Occipital lobe (tissue), 2 donors: ENCODE results near the gene ZNF638. TPM values are rescaled to one million over a fixed set of nuclear protein-coding genes. Genes with fewer than 3 reads are reported as not detected.
A peak's percentile ranks its signal among the peaks of the same experiment; 100 is the strongest.

Source experiments
- DNase-seq: peaks from one replicate; lab custom pipeline; 2025; lab: John Stamatoyannopoulos, UW
- total RNA-seq: library from RNA; depleted of rRNA; stranded (reverse); fragments of >200 nt; gene quantifications from one replicate; pipeline ENCODE4 v1.2.3, GENCODE V29; 2014

Gene ZNF638
- total RNA-seq, 1 donor from 2014 or later: 399 TPM

DNA sequence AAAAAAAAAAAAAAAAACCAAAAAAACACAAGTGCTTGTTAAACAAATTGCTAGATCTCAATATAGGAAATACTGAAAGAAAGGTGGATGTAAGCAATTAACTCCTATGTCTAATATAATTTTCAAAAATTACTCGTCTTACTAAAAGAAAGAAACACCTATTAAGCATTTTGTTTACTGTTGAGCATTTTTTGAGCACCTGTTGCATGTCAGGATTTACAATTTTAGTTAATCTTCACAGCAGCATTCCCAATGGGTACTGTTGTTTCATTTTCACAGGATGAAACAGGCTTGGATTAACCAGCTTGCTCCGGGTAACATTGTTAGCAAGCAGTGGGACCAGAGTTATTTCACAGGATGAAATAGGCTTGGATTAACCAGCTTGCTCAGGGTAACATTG, 4.8 kb downstream of the ZNF638 start:
- DNase-seq: no peak

DNA sequence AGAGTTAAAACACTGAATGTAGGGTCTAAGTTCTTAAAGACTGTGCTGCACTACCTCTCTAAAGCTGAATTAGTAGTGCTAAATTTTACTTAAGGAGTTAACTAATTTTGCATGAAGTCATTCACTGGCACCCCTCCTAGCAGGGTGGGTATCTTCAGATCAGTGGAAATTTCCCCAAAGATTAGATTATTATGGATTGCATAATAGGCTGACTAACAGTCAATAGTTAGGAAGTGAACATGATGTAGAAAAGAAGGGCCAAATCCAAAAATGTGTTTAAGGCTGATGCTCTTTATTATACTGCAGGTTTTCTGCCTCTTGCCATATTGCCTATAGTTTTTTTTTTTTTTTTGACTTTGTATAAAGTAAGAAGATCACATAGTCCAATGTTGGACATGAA, 5.2 kb downstream of the ZNF638 start:
- no peak for DNase-seq

DNA sequence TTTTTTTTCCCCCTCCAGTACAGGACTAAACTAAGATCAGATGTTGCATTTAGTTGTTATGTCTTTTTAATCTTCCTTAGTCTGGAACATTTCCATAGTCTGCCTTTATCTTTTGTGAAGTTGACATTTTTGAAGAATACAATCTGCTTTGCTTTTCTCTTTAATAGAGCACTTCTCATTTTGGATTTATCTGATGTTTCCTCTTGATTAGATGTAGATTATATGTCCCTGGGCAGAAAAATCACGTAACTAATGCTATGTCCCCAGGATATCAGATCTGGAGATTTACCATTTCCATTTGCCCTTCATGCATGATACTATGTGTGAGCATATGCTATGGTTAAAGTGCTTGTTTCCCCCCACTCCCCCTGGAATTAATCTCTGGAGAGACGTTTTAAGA, 6.2 kb downstream of the ZNF638 start:
- DNase-seq: no peak

DNA sequence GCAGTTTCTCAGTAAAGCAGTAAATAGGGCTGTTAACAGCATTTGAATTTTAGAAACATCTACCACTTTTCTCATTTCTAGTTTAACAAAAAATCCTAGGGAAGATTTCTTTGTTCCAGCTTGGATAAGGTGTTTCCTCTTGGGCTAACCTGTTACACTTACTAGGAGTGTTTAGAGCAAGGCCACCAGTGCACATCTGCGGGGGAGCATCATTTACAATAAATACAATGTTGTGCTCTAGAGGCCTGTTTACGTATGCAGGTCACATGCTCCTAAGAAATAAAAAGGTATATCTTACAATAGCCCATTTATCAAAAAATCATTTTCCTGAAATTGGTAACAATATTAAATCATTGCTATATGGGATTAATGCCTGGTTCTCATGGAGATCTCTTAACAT, 8.1 kb downstream of the ZNF638 start:
- DNase-seq: no peak

DNA sequence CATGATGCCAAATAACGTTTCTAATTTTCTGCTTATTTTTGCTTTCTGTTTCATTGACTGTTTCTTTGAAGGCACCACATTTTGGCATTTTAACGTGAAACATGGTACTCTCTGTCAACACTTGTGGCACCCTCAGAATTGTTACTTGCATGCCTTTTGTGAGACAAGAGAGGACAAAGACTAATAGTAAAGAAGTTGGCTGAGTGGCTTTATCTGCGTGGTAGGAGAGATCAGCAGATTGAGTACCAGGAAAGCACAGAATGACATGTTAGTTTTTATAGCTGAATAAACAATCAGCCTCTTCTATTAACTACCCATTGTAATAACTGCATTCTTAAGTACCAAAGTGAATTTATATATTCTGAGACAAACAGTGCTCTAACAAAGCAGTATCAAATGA, 8.6 kb downstream of the ZNF638 start:
- no peak for DNase-seq

DNA sequence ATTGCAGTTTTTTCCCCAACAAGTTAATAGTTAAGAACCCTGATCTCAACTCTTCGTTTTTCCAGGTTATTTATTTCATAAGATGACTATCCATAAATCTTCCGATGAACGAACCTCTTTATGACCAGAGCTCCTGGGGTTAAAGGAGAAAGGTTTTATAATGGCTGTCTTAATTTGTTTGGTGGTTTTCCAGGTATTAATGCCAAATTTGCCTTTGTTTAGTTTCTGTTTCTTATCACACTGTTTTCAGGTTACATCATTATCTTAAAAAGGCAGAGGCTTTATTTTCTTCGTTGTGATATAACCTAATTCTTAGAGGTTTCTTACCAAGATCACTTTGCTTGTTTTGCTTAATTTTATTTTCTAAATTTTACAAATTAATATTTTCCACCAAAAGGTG, 10.1 kb downstream of the ZNF638 start:
- DNase-seq: no peak

DNA sequence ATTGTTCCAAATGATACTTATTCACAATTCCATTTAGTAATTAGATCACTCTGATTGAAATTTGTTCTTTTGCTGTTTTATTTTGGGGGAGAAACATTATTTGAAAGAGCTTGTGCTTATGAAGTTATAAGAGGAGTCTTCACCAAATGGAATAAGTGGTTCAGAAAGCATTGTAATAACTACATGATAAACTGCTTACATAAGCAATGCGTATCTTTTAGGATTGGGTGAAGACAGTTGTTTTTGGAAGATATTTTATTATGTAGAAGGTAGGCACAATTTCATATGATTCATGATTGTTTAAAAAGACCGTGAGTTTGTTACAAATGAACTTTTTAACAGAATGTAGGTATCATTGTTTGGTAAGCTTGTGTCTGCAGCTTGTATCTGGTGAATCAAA, 14.5 kb downstream of the ZNF638 start:
- DNase-seq: no peak

DNA sequence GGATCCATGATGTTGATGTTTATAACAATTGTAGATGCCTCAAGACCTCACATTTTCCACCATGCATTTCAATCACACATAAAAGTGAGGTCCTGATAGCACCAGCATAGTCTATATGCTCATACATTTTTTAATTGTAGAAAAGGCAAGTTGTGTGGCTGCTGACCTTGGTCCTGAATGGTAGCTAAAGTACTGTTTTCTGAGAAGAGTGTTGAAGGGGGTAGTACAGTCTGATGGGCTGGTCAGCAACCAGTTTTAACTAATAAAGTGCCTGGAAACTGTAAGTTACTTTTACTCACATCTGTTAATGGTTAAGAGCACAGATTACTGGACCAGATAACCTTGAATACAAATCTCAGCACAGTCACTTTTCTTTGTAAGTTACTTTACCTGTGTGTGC, 15.9 kb downstream of the ZNF638 start:
- DNase-seq: no peak

DNA sequence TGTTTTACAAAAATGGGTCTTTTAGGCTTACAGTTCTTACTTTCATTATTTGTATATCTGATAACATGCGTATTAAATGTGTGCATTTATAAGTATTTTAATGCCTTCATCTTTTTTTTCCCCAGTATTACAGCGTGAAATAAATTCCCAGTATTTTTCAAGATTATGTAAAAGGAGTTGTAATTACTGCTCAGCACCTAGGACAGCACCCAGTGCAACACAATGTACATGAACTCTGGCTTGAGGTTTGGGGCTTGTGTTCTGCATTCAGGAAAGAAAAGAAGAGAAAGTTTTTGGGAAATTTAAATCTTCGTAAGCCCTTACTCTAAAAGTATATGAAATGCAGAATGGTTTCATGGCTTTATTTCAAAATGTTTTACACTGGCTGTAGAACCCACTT, 16.7 kb downstream of the ZNF638 start:
- DNase-seq: no peak

DNA sequence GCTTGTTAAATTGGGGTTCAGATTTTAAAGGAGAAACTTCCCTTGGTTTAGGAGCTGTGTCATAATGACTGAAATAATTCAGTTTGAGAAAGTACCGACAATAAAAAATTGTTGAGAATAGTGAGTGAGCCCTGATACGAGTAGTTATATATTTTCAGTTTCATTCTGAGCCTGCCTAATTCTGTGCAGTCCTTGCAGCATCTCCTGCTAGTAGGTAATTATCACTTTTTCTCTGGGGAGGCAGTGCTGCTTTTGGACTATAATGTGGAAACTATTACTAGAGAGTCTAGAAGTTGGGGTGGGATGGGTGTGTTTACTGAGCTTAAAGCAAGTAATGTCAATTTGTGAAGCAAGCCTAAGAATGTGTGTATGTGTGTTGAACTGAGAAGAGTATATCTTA, 21.7 kb downstream of the ZNF638 start:
- no peak for DNase-seq

DNA sequence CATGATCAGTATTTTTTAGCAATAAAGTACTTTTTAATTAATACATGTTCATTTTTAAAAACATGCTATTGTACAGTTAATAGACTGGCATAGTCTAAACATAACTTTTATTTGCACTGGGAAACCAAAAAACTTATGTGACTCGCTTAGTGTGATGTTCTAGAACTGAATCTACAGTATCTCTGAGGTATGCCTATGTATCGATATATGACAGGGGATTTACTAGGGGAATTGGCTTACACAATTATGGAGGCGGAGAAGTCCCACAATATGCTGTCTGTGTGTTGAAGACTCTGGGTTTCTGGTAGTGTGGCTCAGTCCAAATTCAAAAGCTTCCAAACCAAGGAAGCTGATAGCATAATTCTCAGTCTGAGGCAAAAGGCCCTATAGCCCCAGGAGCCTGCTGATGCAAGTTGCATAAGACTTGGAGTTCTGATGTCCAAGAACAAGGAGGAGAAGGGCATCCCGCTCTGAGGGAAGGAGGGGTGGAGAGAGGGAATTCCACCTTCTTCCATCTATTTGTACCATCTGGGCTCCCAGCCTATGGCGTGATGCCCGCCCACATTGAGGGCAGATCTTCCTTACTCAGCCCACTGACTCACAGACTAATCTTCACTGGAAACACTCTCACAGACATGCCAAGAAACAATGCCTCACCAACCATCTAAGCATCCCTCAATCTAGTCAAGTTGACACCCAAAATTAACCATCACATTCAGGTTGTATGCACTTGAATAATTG, 27.5 kb downstream of the ZNF638 start:
- peak; percentile 59 for DNase-seq

DNA sequence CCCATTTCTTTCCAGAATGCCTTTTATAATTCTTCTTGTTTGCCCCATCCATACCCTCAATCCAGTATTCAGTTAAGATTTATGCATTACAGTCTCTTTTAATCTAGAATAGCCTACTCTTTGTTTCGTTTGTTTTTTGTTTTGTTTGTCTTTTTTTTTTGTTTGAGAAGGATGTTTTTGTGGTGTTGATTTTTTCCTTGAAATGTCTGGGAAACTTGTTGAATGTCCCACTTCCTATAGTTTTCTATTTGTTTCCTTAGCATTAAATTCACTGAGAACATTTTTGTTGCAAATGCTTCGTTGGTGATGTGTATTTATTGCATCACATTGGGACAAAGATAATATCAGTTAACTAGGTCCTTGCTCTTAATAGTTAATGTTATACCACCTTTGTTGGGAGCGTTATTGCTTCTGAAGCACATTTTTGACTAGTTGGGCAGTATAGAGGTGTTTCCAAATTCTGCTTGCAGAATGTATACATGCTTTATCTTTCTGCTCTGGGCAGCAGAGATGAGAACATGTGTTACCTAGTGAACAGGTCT, 28.9 kb downstream of the ZNF638 start:
- no peak for DNase-seq

DNA sequence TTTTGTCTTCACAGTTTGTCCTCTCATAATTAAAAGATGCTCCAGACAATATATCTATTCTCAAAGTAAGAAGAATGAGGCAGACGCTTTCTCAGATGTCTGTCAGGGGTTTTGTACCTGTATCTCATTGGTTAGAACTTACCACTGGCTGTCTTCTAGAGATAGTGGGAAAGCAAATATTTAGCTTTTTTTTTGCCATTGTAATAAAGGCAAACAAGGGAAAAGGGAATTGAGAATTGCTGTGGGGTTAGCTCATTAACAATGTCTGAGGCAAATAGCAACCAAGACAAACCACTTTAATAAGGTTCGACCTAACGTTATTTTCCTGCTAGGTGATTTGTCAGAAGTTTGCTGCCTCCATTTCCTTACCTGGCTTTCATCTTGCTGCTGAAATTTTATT, 30.0 kb downstream of the ZNF638 start:
- DNase-seq: no peak

DNA sequence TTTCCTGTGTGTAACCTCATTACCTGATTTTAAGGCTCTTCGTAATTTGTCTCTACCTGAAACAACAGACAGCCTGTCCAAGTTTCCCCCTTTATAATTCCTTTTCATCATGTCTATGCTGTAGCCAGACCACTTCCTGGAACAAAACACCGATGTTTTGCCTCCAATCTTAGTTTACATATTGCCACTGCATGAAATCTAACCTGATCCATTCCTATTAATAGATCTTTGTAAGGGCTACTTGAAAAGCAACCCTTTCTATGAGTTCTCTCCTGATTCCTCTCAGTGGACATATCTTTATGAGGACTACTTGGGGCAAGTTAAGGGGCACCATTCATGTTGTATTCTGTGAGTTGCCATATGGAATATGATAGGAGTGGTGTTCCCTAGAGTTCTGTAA, 30.9 kb downstream of the ZNF638 start:
- DNase-seq: no peak

DNA sequence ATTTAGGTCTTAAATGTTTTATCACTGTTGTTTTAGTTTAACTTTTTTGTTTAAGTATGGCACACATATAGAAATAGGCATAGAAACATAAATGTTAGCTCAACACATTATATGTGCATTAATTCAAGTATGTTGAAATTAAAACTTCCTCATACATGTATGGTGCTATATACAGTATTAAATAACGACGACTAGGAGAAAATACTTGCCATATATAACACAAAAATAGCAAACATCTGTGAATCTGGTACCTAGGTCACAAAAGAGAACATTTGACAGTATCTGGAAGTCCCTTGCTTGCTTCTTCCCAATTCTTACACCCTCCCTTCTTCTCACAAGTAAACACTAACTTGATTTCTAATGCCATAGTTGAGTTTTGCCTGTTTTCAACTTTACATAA, 38.4 kb downstream of the ZNF638 start:
- DNase-seq: no peak

DNA sequence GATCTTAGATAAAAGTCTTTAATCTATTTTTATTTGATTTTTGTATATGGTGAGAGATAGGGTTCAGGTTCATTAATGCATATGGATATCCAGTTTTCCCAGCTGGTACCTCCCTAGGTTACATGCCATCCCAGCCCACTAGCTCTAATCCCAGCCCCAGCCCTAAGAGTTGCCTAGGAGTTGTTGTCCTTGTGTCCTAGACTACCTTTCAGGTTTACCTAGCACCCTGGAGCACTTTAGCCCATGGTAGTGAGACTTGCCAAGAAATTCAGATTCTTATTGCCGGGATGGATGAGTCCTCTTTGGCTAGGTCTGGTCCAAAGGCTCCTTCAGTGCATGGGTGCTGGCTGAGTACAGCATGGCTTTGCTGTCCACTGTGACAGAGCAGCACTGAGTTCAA, 40.5 kb downstream of the ZNF638 start:
- no peak for DNase-seq

DNA sequence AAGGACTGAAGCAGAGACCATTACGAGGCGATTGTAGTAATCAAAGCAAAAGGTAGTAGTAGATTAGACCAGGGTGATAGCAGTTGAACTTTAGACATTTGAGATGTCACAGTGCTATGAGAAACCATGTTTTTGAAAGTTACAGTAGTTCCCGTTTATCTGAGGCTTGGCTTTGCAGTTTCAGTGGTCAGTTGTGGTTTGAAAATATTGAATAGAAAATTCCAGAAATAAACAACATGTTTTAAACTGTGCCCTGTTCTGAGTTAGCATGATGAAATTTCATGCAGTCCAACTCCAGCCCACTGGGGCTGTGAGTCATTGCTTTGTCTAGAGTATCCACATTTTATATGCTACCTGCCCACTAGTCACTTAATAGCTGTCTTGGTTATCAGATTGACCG, 47.5 kb downstream of the ZNF638 start:
- DNase-seq: no peak

DNA sequence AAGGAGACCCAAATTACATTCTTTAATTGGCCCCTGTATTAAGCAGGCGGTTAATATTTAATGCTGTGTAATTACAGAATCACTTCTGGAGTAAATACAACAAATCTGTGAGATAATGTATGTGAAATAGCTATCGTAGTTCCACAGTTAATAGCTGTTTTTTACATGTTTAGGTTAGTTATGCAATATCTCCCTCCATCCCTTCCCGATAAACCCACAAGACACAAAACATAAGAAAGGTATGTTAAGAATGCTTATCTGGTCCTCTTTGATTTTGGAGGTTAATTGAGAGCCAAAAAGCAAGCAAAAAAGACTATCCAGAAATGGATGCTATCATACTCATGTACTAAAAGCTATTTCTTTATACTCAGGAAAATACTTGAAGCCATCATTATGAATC, 49.1 kb downstream of the ZNF638 start:
- DNase-seq: no peak

DNA sequence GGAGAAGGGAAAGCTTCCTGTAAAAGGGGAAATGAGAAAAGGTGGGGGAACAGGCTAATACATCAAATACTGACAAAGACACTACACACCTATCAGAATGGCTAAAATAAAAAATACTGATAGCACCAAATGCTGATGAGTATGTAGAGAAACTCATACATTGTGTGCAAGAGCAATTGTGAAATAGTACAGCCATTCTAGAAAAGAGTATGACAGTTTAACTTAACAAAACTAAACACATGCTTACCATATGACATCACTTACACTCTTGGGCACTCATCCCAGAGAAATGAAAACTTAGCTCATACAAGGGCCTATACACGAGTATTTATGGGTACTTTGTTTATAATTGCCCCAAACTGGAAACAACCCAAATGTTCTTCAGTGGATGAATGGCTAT, 53.4 kb downstream of the ZNF638 start:
- no peak for DNase-seq

DNA sequence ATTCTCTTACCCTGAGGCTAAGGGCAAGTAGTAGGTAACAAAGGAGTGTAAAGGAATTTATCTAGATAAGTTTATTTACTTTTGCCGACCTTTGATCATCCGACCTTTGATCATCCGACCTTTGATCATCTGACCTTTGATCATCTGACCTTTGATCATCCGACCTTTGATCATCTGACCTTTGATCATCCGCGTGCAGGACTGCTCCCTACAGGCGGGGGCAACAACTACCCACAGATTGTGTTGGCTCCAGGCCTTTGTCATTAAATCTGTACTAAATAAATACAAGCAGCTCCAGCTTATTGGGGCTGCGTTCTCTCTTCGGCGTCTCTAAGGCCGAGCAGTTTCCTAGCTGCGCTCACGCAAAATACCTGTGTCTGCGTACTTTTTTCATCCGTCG, 56.6 kb downstream of the ZNF638 start:
- no peak for DNase-seq

DNA sequence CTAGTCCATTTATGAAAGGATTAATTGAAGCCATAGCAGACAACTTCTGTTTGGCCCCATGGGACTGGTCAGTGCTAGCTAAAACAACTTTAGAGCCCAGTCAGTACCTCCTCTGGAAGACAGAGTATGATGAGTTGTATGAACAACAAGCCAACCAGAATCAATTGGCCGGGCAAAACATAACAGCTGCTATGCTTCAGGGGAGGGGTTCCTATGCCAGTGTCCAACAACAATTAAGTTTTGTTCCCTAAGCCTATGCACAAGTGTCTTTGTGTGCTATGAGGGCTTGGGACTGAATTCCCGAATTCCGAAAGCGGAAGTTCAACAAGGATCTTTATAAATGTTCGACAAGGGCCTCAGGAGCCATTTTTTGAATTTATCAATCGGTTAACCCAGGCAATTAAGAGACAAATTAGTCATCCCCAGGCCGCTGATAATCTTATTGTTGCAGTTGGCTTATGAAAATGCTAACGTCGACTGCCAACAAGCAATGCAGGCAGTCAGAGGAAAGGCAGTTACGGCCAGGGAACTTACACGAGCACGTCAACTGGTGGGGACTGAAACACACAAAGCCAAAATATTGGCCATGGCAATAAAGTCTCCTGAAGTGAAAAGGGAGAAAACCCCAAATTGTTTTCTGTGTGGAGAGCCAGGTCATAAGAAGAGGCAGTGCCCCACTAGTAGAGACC, 57.9 kb downstream of the ZNF638 start:
- peak; percentile 13 for DNase-seq

DNA sequence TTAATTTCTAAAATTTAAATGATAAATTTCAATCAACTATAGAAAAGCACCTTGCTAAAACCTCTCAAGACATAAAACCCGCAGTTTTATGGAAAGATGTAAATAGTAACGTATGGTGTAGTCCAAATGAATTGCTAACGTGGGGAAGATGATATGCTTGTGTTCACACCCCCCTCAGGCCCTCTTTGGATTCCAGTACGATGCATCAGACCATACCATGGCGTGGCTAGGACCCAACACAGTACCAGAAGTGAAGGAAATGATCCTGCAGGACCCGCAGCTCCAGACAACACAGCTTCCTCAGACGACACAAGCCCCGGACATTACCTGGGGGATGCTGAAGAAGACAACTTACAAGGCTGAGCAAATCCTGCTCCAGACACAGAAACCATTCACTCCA, 61.6 kb downstream of the ZNF638 start:
- DNase-seq: no peak

DNA sequence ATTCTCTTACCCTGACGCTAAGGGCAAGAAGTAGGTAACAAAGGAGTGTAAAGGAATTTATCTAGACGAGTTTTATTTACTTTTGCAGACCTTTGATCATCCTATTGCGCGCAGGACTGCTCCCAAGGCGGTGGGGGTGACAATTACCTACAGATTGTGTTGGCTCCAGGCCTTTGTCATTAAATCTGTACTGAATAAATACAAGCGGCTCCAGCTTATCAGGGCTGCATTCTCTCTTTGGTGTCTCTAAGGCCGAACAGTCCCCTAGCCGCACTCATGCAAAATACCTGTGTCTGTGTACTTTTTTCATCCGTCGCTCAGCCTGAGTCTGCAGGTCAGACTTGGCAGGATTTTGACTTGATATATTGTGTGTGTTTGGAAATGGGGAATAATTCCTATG, 63.9 kb downstream of the ZNF638 start:
- DNase-seq: no peak
